Ovary (tissue), 3 donors: Measurements from ENCODE around the gene AGMO.

Experiments used
- EP300 ChIP-seq: sonication (generic); formaldehyde crosslinking; IDR thresholded peaks from one replicate; pipeline ENCODE4 v1.6.1; 2017; ENCODE audit warnings: antibody characterized with exemption
- POLR2A ChIP-seq: fragments of 450-650 bp; IDR thresholded peaks from one replicate; pipeline ENCODE4 v1.6.1; 2017; ENCODE audit warnings: antibody characterized with exemption, mild to moderate bottlenecking, moderate library complexity
- TF ChIP-seq, protein P1 (sequence below), 3 donors: fragments of 450-650 bp in 2 of 3; fragments of 200-600 bp in 1 of 3; IDR thresholded peaks; one replicate each; pipeline versions ENCODE4 v1.5.1 to v1.8.0; 2016 to 2022; ENCODE audit warnings: antibody characterized with exemption in 3 of 3, mild to moderate bottlenecking in 1 of 3
- donor health status: DM: no; HTN: no; CAD: no.

DNA sequence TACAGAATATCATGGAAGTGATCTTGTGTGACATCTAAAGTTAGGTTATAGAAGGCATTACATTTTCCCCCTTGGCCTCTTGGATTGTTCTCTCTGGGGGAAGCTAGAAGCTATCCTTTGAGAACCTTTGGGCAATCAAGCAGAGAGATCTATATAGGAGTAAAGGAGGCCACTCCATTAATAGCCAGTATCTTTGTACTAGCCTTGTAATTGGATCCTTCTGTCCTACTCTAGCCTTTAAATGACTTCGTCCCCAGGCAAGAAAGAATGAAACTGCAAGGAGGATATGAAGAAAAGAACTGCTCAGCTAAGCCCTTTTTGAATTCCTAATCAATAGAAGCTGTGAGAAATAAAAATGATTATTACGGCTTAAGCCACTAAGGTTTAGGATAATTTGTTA lies 230.9 kb downstream of the AGMO start:
- TF ChIP-seq, protein P1, sequence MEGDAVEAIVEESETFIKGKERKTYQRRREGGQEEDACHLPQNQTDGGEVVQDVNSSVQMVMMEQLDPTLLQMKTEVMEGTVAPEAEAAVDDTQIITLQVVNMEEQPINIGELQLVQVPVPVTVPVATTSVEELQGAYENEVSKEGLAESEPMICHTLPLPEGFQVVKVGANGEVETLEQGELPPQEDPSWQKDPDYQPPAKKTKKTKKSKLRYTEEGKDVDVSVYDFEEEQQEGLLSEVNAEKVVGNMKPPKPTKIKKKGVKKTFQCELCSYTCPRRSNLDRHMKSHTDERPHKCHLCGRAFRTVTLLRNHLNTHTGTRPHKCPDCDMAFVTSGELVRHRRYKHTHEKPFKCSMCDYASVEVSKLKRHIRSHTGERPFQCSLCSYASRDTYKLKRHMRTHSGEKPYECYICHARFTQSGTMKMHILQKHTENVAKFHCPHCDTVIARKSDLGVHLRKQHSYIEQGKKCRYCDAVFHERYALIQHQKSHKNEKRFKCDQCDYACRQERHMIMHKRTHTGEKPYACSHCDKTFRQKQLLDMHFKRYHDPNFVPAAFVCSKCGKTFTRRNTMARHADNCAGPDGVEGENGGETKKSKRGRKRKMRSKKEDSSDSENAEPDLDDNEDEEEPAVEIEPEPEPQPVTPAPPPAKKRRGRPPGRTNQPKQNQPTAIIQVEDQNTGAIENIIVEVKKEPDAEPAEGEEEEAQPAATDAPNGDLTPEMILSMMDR (IDR thresholded peaks at IDR 0.05) = no peak
- TF ChIP-seq POLR2A = no peak
- TF ChIP-seq EP300 = no peak
